Stimulated activated CD4-positive, alpha-beta T cell treated with anti-CD3 and anti-CD28 coated beads, Interleukin-4, amount 100 ng/mL, for 48 hours (primary cell): Measurements from ENCODE around the gene AQP12B.

Source experiments
- DNase-seq, 2 donors: peaks; one replicate each; pipeline ENCODE4 v3.0.0-alpha.2; 2020; ENCODE audit warnings: low read depth in 2 of 2

The AQP12B gene

GRCh38 chr2:240632306-240632721, 50.4 kb downstream of the AQP12B start:
- DNase-seq = no peak

- DNase-seq = no peak
Observed at GRCh38 chr2:240631548-240632305, 51.0 kb downstream of the AQP12B start.

GRCh38 chr2:240630771-240631547, 51.7 kb downstream of the AQP12B start:
- DNase-seq = no peak

DNA sequence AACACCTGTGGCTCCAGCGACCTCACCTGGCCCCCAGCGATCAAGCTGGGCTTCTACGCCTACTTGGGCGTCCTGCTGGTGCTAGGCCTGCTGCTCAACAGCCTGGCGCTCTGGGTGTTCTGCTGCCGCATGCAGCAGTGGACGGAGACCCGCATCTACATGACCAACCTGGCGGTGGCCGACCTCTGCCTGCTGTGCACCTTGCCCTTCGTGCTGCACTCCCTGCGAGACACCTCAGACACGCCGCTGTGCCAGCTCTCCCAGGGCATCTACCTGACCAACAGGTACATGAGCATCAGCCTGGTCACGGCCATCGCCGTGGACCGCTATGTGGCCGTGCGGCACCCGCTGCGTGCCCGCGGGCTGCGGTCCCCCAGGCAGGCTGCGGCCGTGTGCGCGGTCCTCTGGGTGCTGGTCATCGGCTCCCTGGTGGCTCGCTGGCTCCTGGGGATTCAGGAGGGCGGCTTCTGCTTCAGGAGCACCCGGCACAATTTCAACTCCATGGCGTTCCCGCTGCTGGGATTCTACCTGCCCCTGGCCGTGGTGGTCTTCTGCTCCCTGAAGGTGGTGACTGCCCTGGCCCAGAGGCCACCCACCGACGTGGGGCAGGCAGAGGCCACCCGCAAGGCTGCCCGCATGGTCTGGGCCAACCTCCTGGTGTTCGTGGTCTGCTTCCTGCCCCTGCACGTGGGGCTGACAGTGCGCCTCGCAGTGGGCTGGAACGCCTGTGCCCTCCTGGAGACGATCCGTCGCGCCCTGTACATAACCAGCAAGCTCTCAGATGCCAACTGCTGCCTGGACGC, 52.5 kb downstream of the AQP12B start:
- DNase-seq = no peak

GRCh38 chr2:240629619-240629967, 53.1 kb downstream of the AQP12B start:
- DNase-seq = no peak

- DNase-seq = no peak
Observed at GRCh38 chr2:240628808-240629618, 53.7 kb downstream of the AQP12B start.

DNA sequence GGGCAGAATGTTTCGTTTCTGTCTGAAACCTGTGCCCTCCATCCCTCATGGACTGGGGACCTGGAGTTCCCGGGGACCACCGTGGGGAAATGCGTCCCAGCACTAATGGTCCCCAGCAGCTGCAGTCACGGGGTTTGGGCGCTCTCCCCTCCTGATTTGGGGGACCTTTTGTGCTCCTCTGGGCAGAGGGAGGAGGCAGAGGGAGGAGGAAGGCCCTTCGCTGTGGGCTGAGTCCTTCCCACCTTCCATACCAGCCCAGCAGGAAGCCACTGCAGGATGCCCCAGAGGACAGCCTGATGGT, 54.2 kb downstream of the AQP12B start:
- no peak for DNase-seq

DNA sequence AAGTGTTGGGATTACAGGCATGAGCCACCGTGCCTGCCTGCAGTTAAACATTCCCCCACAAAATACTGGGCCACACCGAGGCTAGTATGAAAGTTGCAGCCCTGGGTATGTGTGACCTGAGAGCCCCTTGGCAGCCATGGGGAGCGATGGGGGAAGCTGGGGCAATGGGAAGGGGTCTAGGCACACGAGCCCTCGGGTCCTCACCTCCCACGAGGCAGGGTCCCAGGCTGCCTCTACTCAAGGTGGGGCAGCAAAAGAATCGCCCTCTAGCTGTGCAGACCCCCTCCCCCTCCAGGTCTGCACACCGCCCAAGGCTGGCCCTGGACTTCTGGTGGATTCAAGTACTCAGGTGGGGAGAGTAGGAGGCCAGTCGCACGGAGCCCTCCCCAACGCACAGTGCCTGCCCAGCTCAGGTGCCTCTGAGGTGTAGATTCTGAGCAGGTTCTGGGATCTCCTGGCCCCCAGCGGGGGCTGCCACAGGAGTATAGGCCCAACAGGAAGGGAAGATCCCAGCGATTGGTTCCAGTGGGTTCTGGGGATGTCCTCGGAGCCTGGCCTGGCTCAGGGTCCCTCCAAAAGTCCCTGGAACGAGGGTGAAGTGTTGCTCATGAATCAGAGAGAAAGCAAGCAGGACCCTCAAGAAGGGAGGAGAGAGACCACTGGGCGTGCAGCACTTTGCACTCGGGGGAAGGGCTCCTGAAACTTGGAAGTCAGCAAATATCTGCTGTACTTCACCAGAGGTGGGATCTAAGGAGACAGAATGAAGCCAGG, 54.8 kb downstream of the AQP12B start:
- DNase-seq = no peak

GRCh38 chr2:240626531-240627300, 56.0 kb downstream of the AQP12B start:
- no peak for DNase-seq
